ENCODE data around the gene SRPRA. TPM values are rescaled to one million over a fixed set of nuclear protein-coding genes. Genes with fewer than 3 reads are reported as not detected.

Gene SRPRA
- total RNA-seq, 4 donors from 2014 or later = 64.9 to 90.0 (median 80.4) TPM

DNA sequence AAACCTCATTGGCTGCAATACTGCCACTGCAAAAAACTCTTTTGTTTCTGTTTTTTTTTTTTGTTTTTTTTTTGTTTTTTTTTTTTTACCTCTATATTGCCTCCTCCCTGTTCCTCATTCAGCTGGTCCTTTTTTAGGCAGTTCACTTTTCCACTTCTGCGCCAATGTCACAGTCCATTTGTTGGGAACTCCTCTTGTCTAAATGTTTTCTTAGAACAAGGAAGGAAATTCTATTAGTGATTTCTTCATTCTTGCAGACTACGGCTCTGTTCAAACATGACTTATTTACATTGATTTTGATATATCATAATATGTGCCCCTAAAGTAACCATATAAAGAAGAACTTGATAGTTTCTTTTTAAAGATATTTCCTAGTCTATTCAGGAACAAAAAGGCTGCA is 54.3 kb downstream of the SRPRA start:
- no peak for TF ChIP-seq EP300 (IDR thresholded peaks at IDR 0.05)
- no peak for TF ChIP-seq POLR2A (IDR thresholded peaks at IDR 0.05)
- TF ChIP-seq, protein P1, sequence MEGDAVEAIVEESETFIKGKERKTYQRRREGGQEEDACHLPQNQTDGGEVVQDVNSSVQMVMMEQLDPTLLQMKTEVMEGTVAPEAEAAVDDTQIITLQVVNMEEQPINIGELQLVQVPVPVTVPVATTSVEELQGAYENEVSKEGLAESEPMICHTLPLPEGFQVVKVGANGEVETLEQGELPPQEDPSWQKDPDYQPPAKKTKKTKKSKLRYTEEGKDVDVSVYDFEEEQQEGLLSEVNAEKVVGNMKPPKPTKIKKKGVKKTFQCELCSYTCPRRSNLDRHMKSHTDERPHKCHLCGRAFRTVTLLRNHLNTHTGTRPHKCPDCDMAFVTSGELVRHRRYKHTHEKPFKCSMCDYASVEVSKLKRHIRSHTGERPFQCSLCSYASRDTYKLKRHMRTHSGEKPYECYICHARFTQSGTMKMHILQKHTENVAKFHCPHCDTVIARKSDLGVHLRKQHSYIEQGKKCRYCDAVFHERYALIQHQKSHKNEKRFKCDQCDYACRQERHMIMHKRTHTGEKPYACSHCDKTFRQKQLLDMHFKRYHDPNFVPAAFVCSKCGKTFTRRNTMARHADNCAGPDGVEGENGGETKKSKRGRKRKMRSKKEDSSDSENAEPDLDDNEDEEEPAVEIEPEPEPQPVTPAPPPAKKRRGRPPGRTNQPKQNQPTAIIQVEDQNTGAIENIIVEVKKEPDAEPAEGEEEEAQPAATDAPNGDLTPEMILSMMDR (IDR thresholded peaks at IDR 0.05) = no peak
- no peak for DNase-seq (ENCODE audit: low spot score in 2 of 2)
- Histone ChIP-seq H3K4me3 (no peak overlapping the region), H3K4me1 (peaks cover 0 to 39% (median 14%) of the 10 kb centered on the region in 4 donors), H3K27me3 (no peaks in the 10 kb centered on the region), H3K36me3 (peaks cover 0 to 6% (median 0%) of the 10 kb centered on the region in 3 donors), H3K27ac (no peak overlapping the region), H3K9me3 (no peaks in the 10 kb centered on the region)
- 81 to 83% methylated on average over 2 of the region's 2 CpGs for WGBS, 2 donors

Small RNAs within 50 kb of the gene (small RNA-seq; reads per million reads assigned to genes)
- gene RN7SL351P = not detected
- gene RNU4-86P = not detected

Other genes with a start within 250 kb of the SRPRA start
- 10 to 100 TPM; 14.4 to 25.9 (median 15.3) TPM for gene CDON, start 206.0 kb downstream of the SRPRA start, total RNA-seq
- gene RPUSD4, start 57.2 kb downstream of the SRPRA start, total RNA-seq = 10 to 100 TPM; 18.3 to 29.6 (median 23.3) TPM
- 10 to 100 TPM; 11.4 to 14.2 (median 11.6) TPM for gene FAM118B, start 57.1 kb downstream of the SRPRA start, total RNA-seq
- gene FOXRED1, start 259 bp upstream of the SRPRA start, total RNA-seq = 10 to 100 TPM; 17.9 to 29.5 (median 20.4) TPM
- 10 to 100 TPM; 13.8 to 16.3 (median 14.6) TPM for gene TIRAP, start 14.2 kb upstream of the SRPRA start, total RNA-seq
- 10 to 100 TPM in 2 of 4 donors, 1 to 10 TPM in 2; 7.1 to 16.4 (median 11.9) TPM for gene DCPS, start 35.2 kb upstream of the SRPRA start, total RNA-seq
- 100 to 1,000 TPM in 2 of 4 donors, 10 to 100 TPM in 2; 68.1 to 162 (median 122) TPM for gene ST3GAL4, start 86.8 kb upstream of the SRPRA start, total RNA-seq

All from tibial nerve (tissue), 4 donors.